Lung (tissue), 12 donors: ENCODE results near the gene GP1BB. TPM values are rescaled to one million over a fixed set of nuclear protein-coding genes. Genes with fewer than 3 reads are reported as not detected.
"Not testable (repeated sequence)": the region's sequence is repeated elsewhere in the genome, so short reads cannot be mapped to it uniquely, and the experiment has no call there.

Experiments used
- ATAC-seq: fragments of 200-7000 bp; cut with Tn5 transposase; one replicate; pipeline ENCODE4 v1.9.1; 2020; ENCODE audit warnings: moderate number of reproducible peaks; ENCODE audit not compliant: insufficient read depth, low FRiP score
- DNase-seq, 3 donors: peaks; one replicate each; pipeline ENCODE4 v3.0.0-alpha.2; 2013 to 2017
- H3K27ac ChIP-seq, 2 donors: one replicate each; pipeline ENCODE4 v1.5.1; 2013; ENCODE audit warnings: mild to moderate bottlenecking in 2 of 2, moderate library complexity in 2 of 2, control low read depth in 1 of 2, inconsistent platforms in 1 of 2, low read depth in 1 of 2, low read length in 1 of 2
- H3K27me3 ChIP-seq, 3 donors: one replicate each; pipeline ENCODE4 v1.5.1; 2013; ENCODE audit warnings: low read length in 2 of 3; ENCODE audit not compliant: control insufficient read depth in 3 of 3, insufficient read depth in 3 of 3
- H3K36me3 ChIP-seq, 4 donors: one replicate each; pipeline ENCODE4 v1.5.1; 2013; ENCODE audit warnings: low read length in 4 of 4, mild to moderate bottlenecking in 1 of 4, moderate library complexity in 1 of 4; ENCODE audit not compliant: control insufficient read depth in 4 of 4, insufficient read depth in 4 of 4
- H3K4me1 ChIP-seq, 5 donors: one replicate each; pipeline ENCODE4 v1.5.1; 2013; ENCODE audit warnings: low read length in 5 of 5, mild to moderate bottlenecking in 2 of 5, moderate library complexity in 1 of 5; ENCODE audit not compliant: control insufficient read depth in 5 of 5, insufficient read depth in 5 of 5
- H3K4me3 ChIP-seq: one replicate; pipeline ENCODE4 v1.5.1; 2013; ENCODE audit warnings: mild to moderate bottlenecking, control low read depth, moderate library complexity
- H3K9ac ChIP-seq, 2 donors: one replicate each; pipeline ENCODE4 v1.5.1; 2013; ENCODE audit warnings: low read length in 2 of 2, control low read depth in 1 of 2; ENCODE audit not compliant: insufficient read depth in 1 of 2
- H3K9me3 ChIP-seq, 4 donors: one replicate each; pipeline ENCODE4 v1.5.1; 2013; ENCODE audit warnings: low read length in 3 of 4, mild to moderate bottlenecking in 1 of 4, moderate library complexity in 1 of 4; ENCODE audit not compliant: control insufficient read depth in 4 of 4, insufficient read depth in 3 of 4
- whole genome bisulfite sequencing, 2 donors: extraction: QIAGEN DNeasy Blood & Tissue Kit; methylation state at CpG; one replicate each; pipeline ENCODE4 v1.1.7; 2013; 5-methylcytosine and 5-hydroxymethylcytosine counted together
- polyA plus RNA-seq, 2 donors: library from polyadenylated mRNA; stranded (reverse); fragments of 200-250 nt; gene quantifications; one replicate each; pipeline ENCODE4 v1.2.1, GENCODE V29; 2013
- total RNA-seq, 2 donors: library from RNA; depleted of rRNA in 1 of 2; stranded (reverse); fragments of >200 nt in 1 of 2; gene quantifications; one replicate each; pipeline ENCODE4 v1.2.1, GENCODE V29; 2014 to 2021
- TF ChIP-seq, protein P1 (sequence below): IDR thresholded peaks from 2 replicates; pipeline ENCODE4 v1.5.1; 2012; ENCODE audit warnings: mild to moderate bottlenecking; ENCODE audit errors: control extremely low read depth, extremely low read depth
- donor health status: control.
- donor health status: control.
- donor health status: Bipolar disorder and iron deficiency.
- donor health status: healthy.
- donor health status: DM: yes; HTN: yes; CAD: no.

Gene GP1BB
- total and polyA plus RNA-seq, 4 donors: 1.9 to 5.5 (median 3.4) TPM

DNA sequence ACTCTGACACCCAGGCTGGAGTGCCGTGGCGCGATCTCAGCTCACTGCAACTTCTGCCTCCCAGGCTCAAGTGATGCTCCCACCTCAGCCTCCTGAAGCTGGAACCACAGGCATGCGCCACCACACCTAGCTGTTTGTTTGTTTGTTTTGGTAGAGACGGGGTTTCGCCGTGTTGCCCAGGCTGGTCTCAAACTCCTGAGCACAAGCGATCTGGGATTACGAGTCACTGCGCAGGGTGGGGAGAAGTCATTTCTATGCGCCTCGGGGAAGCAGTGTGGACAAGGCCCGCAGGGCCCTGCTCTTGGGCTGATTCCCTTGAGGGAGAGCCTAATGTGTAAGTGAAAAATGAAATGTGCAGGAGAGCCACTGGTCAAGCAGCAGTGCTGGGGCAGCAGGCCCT is 28.6 kb upstream of the GP1BB start:
- H3K27ac ChIP-seq: no peak overlapping the region
- TF ChIP-seq, protein P1, sequence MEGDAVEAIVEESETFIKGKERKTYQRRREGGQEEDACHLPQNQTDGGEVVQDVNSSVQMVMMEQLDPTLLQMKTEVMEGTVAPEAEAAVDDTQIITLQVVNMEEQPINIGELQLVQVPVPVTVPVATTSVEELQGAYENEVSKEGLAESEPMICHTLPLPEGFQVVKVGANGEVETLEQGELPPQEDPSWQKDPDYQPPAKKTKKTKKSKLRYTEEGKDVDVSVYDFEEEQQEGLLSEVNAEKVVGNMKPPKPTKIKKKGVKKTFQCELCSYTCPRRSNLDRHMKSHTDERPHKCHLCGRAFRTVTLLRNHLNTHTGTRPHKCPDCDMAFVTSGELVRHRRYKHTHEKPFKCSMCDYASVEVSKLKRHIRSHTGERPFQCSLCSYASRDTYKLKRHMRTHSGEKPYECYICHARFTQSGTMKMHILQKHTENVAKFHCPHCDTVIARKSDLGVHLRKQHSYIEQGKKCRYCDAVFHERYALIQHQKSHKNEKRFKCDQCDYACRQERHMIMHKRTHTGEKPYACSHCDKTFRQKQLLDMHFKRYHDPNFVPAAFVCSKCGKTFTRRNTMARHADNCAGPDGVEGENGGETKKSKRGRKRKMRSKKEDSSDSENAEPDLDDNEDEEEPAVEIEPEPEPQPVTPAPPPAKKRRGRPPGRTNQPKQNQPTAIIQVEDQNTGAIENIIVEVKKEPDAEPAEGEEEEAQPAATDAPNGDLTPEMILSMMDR: no peak
- no peaks in the 10 kb centered on the region for H3K27me3 ChIP-seq
- H3K9me3 ChIP-seq: no peaks in the 10 kb centered on the region
- peaks cover 0 to 11% (median 4%) of the 10 kb centered on the region in 5 donors for H3K4me1 ChIP-seq
- no peak for DNase-seq
- WGBS, 2 donors: 85 to 91% methylated on average over 13 of the region's 13 CpGs
- ATAC-seq: no peak
- H3K9ac ChIP-seq: no peak overlapping the region
- no peaks in the 10 kb centered on the region for H3K36me3 ChIP-seq
- H3K4me3 ChIP-seq: no peak overlapping the region

DNA sequence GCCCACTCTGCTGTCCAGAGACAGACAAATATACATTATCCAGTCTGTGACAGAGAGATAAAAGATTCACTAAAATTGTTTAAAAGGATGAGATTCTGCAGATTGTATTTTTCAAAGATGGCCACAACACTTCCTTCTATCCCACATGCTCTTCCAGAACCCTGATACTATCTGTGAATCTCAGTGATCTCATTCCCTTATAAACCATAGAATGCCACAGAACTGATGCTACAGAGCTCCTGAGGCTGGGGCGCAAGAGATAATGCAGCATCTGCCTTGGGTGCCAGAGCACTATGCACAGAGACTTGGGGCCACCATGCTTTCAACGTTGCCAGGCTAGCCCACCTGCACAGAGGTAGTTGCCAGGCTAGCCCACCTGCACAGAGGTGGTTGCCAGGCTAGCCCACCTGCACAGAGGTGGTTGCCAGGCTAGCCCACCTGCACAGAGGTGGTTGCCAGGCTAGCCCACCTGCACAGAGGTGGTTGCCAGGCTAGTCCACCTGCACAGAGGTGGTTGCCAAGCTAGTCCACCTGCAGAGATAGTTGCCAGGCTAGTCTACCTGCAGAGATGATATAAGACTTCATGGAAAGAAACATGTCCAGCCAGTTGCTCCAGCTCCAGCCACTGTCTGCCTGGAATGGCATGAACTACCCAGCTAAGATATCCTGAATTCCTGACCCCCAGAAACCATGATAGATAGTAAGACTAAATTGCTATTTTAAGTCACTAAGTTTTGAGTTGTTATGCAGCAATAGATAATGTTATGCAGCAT is 26.6 kb upstream of the GP1BB start:
- DNase-seq (no peak), ATAC-seq (no peak)
- WGBS, 2 donors: 91 to 95% methylated on average over 2 of the region's 2 CpGs
- no peak overlapping the region for H3K4me3 ChIP-seq
- H3K27ac ChIP-seq: no peak overlapping the region
- no peaks in the 10 kb centered on the region for H3K36me3 ChIP-seq
- H3K9ac ChIP-seq: no peak overlapping the region
- peaks cover 0 to 6% (median 2%) of the 10 kb centered on the region in 5 donors for H3K4me1 ChIP-seq
- H3K9me3 ChIP-seq: no peaks in the 10 kb centered on the region
- H3K27me3 ChIP-seq: no peaks in the 10 kb centered on the region
- TF ChIP-seq, protein P1: no peak

DNA sequence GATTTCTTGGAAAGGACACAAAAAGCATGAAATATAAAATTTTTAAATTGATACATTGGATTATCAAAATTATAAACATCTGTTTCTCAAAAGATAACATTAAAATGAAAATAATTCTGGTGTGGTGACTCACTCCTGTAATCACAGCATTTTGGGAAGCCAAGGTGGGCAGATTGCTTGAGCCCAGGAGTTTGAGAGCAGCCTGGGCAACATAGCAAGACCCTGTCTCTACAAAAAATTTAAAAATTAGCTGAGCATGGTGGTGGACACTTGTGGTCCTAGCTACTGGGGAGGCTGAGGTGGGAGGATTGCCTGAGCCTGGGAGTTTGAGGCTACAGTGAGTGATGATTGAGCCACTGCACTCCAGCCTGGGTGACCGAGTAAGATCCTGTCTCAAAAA is 25.5 kb upstream of the GP1BB start:
- not testable (repeated sequence) for H3K27me3 ChIP-seq, H3K36me3 ChIP-seq, H3K4me1 ChIP-seq, H3K9me3 ChIP-seq, H3K4me3 ChIP-seq, H3K9ac ChIP-seq, ATAC-seq, DNase-seq, H3K27ac ChIP-seq
- 82 to 89% methylated on average over 1 of the region's 1 CpG for WGBS, 2 donors

DNA sequence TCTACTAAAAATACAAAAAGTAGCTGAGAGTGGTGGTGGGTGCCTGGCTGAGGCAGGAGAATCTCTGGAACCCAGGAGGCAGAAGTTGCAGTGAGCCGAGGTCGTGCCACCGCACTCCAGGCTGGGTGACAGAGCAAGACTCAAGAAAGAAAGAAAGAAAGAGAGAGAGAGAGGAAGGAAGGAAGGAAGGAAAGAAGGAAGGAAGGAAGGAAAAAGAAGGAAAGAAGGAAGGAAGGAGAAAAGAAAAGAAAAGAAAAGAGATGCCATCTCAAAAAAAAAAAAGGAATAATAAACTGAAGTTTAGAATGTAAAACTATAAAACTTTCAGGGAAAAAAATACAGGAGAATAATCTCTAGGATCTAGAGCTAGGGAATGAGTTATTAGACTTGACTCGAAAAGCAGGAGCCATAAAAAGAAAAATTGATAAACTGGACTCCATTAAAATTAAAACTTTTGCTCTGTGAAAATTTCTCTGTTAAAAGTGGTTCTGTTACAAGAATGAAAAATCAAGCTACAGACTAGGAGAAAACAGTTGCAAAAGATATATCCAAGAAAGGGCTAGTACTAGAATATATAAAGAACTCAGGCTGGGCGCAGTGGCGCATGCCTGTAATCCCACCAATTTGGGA is 22.4 kb upstream of the GP1BB start:
- ATAC-seq (no peak), DNase-seq (no peak)
- no peaks in the 10 kb centered on the region for H3K36me3 ChIP-seq
- H3K9ac ChIP-seq: no peak overlapping the region
- WGBS, 2 donors: 94% methylated on average over 6 of the region's 6 CpGs
- H3K27ac ChIP-seq: no peak overlapping the region
- TF ChIP-seq, protein P1: no peak
- no peaks in the 10 kb centered on the region for H3K27me3 ChIP-seq
- no peaks in the 10 kb centered on the region for H3K9me3 ChIP-seq
- no peaks in the 10 kb centered on the region for H3K4me1 ChIP-seq
- no peak overlapping the region for H3K4me3 ChIP-seq
